ENCODE results near the gene CORO2A.

Gene CORO2A

GRCh38 chr9:98159790-98160189 is 32.6 kb downstream of the CORO2A start:
- Mint-ChIP-seq H3K27ac (no peak overlapping the region), H3K36me3 (ENCODE audit: low read depth) (no peaks in the 10 kb centered on the region), H3K9me3 (no peaks in the 10 kb centered on the region), H3K27me3 (ENCODE audit: low read depth) (no peaks in the 10 kb centered on the region), H3K4me1 (ENCODE audit: low read depth) (peaks cover 10% of the 10 kb centered on the region), H3K4me3 (no peak overlapping the region)
- DNase-seq (ENCODE audit: low spot score): no peak

GRCh38 chr9:98159301-98159700 is 33.1 kb downstream of the CORO2A start:
- H3K4me3 Mint-ChIP-seq: no peak overlapping the region
- H3K9me3 Mint-ChIP-seq: no peaks in the 10 kb centered on the region
- peaks cover 10% of the 10 kb centered on the region for H3K4me1 Mint-ChIP-seq (ENCODE audit: low read depth)
- H3K27me3 Mint-ChIP-seq (ENCODE audit: low read depth): no peaks in the 10 kb centered on the region
- H3K27ac Mint-ChIP-seq: peak overlapping the region; percentile 18
- DNase-seq (ENCODE audit: low spot score): no peak
- H3K36me3 Mint-ChIP-seq (ENCODE audit: low read depth): no peaks in the 10 kb centered on the region

- DNase-seq (ENCODE audit: low spot score): no peak
- no peaks in the 10 kb centered on the region for H3K36me3 Mint-ChIP-seq (ENCODE audit: low read depth)
- no peaks in the 10 kb centered on the region for H3K27me3 Mint-ChIP-seq (ENCODE audit: low read depth)
- H3K4me3 Mint-ChIP-seq: no peak overlapping the region
- no peaks in the 10 kb centered on the region for H3K9me3 Mint-ChIP-seq
- H3K27ac Mint-ChIP-seq: no peak overlapping the region
- peaks cover 5% of the 10 kb centered on the region for H3K4me1 Mint-ChIP-seq (ENCODE audit: low read depth)
These were observed 34.2 kb downstream of the CORO2A start for GRCh38 chr9:98158071-98158831.

DNA sequence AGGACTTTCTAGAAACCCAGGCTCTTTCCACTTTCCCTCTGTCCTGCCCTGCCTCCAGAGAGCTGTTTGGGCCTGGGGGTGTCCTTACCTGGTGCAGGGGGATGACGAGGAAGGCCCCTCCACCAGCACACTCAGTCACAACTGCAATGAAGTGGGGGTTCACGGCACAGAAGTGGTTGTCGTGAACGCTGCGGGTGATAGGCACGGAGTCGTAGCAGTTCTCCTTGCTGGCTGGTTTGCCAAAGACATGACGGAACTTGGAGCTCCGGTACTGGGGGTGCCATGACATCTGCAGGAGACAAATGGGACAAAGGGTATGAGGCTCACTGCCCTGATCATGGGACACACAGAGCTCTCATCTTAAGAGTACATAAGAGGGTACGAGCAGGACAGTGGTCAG is 35.1 kb downstream of the CORO2A start:
- Mint-ChIP-seq H3K9me3 (no peaks in the 10 kb centered on the region), H3K27ac (no peak overlapping the region), H3K4me1 (ENCODE audit: low read depth) (peaks cover 5% of the 10 kb centered on the region), H3K27me3 (ENCODE audit: low read depth) (no peaks in the 10 kb centered on the region), H3K36me3 (ENCODE audit: low read depth) (no peaks in the 10 kb centered on the region), H3K4me3 (no peak overlapping the region)
- DNase-seq (ENCODE audit: low spot score): no peak

- peaks cover 5% of the 10 kb centered on the region for H3K4me1 Mint-ChIP-seq (ENCODE audit: low read depth)
- H3K27ac Mint-ChIP-seq: no peak overlapping the region
- no peaks in the 10 kb centered on the region for H3K36me3 Mint-ChIP-seq (ENCODE audit: low read depth)
- no peak overlapping the region for H3K4me3 Mint-ChIP-seq
- no peaks in the 10 kb centered on the region for H3K9me3 Mint-ChIP-seq
- H3K27me3 Mint-ChIP-seq (ENCODE audit: low read depth): no peaks in the 10 kb centered on the region
- DNase-seq (ENCODE audit: low spot score): no peak
These were observed 37.8 kb downstream of the CORO2A start for GRCh38 chr9:98154678-98155077.

DNA sequence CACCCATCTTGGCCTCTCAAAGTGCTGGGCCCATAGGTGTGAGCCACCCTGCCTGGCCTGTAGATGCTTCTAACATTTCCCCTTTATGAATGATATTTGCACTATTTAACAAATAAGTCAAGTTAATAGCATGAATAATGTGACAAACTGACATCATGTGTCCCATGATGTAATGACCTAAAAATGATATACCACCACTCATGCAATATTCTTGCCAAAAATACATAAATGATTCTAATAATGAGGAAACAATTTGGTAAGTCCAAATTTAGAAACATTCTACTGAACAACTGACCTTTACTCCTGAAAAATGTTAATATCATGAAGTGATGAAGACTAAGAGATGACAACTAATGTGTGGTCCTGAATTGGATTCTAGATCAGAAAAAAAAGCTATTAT is 39.9 kb downstream of the CORO2A start:
- Mint-ChIP-seq H3K36me3 (ENCODE audit: low read depth) (no peaks in the 10 kb centered on the region), H3K27ac (no peak overlapping the region), H3K9me3 (no peaks in the 10 kb centered on the region)

DNA sequence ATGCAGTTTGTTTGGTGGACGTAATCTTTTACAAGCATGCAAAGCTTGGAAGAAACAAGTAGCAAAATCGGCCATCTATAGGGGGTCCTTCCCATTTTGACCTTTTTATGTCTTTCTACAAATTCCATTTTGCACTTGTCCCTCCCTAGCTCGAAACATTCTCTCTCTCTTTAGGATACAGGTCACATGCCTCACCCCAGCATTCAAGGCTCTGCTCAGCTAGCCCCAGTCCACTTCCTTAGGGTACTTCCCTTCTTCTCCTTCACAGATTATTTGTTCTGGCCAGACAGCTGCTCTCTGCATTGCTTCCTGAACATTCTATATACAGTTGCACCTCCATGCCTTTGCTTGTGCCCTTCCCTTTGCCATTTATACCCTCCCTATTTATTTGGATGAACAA is 41.7 kb downstream of the CORO2A start:
- Mint-ChIP-seq H3K36me3 (ENCODE audit: low read depth) (no peaks in the 10 kb centered on the region), H3K27me3 (ENCODE audit: low read depth) (no peaks in the 10 kb centered on the region), H3K27ac (no peak overlapping the region), H3K4me1 (ENCODE audit: low read depth) (peaks cover 5% of the 10 kb centered on the region), H3K9me3 (no peaks in the 10 kb centered on the region), H3K4me3 (no peak overlapping the region)
- no peak for DNase-seq (ENCODE audit: low spot score)

More for the DNA sequence above, 39.9 kb downstream of the CORO2A start:
- peaks cover 1% of the 10 kb centered on the region for H3K4me1 Mint-ChIP-seq (ENCODE audit: low read depth)
- H3K4me3 Mint-ChIP-seq: no peak overlapping the region
- no peaks in the 10 kb centered on the region for H3K27me3 Mint-ChIP-seq (ENCODE audit: low read depth)
- no peak for DNase-seq (ENCODE audit: low spot score)

- no peaks in the 10 kb centered on the region for H3K9me3 Mint-ChIP-seq
- H3K4me3 Mint-ChIP-seq: no peak overlapping the region
- no peaks in the 10 kb centered on the region for H3K27me3 Mint-ChIP-seq (ENCODE audit: low read depth)
- no peaks in the 10 kb centered on the region for H3K36me3 Mint-ChIP-seq (ENCODE audit: low read depth)
- H3K4me1 Mint-ChIP-seq (ENCODE audit: low read depth): peaks cover 5% of the 10 kb centered on the region
- no peak for DNase-seq (ENCODE audit: low spot score)
- no peak overlapping the region for H3K27ac Mint-ChIP-seq
These were observed 42.3 kb downstream of the CORO2A start for GRCh38 chr9:98150164-98150563.

DNA sequence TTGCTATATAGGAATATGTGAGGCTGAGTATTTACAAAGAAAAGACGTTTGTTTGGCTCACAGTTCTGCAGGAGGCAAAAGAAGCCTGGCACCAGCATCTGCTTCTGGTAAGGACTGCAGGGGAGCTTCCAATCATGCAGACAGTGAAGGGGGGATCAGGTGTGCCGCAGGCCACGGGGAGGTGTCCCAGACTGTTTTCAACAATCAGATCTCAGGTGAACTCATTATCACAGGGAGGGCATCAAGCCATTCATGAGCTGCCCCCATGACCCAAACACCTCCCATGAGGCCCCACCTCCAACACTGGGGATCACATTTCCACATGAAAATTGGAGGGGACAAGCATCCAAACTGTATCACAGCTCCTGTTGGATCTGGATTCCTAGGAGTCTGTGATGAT is 43.0 kb downstream of the CORO2A start:
- Mint-ChIP-seq H3K27me3 (ENCODE audit: low read depth) (no peaks in the 10 kb centered on the region), H3K27ac (no peak overlapping the region), H3K9me3 (no peaks in the 10 kb centered on the region), H3K4me3 (no peak overlapping the region), H3K4me1 (ENCODE audit: low read depth) (peaks cover 5% of the 10 kb centered on the region), H3K36me3 (ENCODE audit: low read depth) (no peaks in the 10 kb centered on the region)
- no peak for DNase-seq (ENCODE audit: low spot score)

- Mint-ChIP-seq H3K36me3 (ENCODE audit: low read depth) (no peaks in the 10 kb centered on the region), H3K4me3 (no peak overlapping the region), H3K9me3 (no peaks in the 10 kb centered on the region), H3K27me3 (ENCODE audit: low read depth) (no peaks in the 10 kb centered on the region), H3K27ac (no peak overlapping the region), H3K4me1 (ENCODE audit: low read depth) (peaks cover 5% of the 10 kb centered on the region)
- no peak for DNase-seq (ENCODE audit: low spot score)
These were observed 44.0 kb downstream of the CORO2A start for GRCh38 chr9:98148486-98148885.

- Mint-ChIP-seq H3K4me1 (ENCODE audit: low read depth) (peaks cover 5% of the 10 kb centered on the region), H3K4me3 (no peak overlapping the region), H3K27ac (no peak overlapping the region), H3K27me3 (ENCODE audit: low read depth) (no peaks in the 10 kb centered on the region), H3K36me3 (ENCODE audit: low read depth) (no peaks in the 10 kb centered on the region), H3K9me3 (no peaks in the 10 kb centered on the region)
- no peak for DNase-seq (ENCODE audit: low spot score)
These were observed 44.9 kb downstream of the CORO2A start for GRCh38 chr9:98147582-98147981.

GRCh38 chr9:98146101-98146991 is 46.1 kb downstream of the CORO2A start:
- no peak for DNase-seq (ENCODE audit: low spot score)
- Mint-ChIP-seq H3K9me3 (no peaks in the 10 kb centered on the region), H3K36me3 (ENCODE audit: low read depth) (no peaks in the 10 kb centered on the region), H3K4me3 (no peak overlapping the region), H3K27me3 (ENCODE audit: low read depth) (no peaks in the 10 kb centered on the region), H3K27ac (no peak overlapping the region), H3K4me1 (ENCODE audit: low read depth) (peaks cover 5% of the 10 kb centered on the region)

GRCh38 chr9:98144631-98145030 is 47.8 kb downstream of the CORO2A start:
- Mint-ChIP-seq H3K36me3 (ENCODE audit: low read depth) (no peaks in the 10 kb centered on the region), H3K9me3 (no peaks in the 10 kb centered on the region), H3K27ac (no peak overlapping the region), H3K4me1 (ENCODE audit: low read depth) (peaks cover 5% of the 10 kb centered on the region), H3K27me3 (ENCODE audit: low read depth) (no peaks in the 10 kb centered on the region), H3K4me3 (no peak overlapping the region)
- no peak for DNase-seq (ENCODE audit: low spot score)

- Mint-ChIP-seq H3K27me3 (ENCODE audit: low read depth) (no peaks in the 10 kb centered on the region), H3K27ac (no peak overlapping the region), H3K9me3 (no peaks in the 10 kb centered on the region), H3K36me3 (ENCODE audit: low read depth) (no peaks in the 10 kb centered on the region), H3K4me3 (no peak overlapping the region), H3K4me1 (ENCODE audit: low read depth) (peaks cover 5% of the 10 kb centered on the region)
- no peak for DNase-seq (ENCODE audit: low spot score)
These were observed 48.4 kb downstream of the CORO2A start for GRCh38 chr9:98144076-98144475.
